A549 (cell line): ENCODE results near the gene LMF1. TPM values are rescaled to one million over a fixed set of nuclear protein-coding genes. Genes with fewer than 3 reads are reported as not detected.

Source experiments
- ATAC-seq, 2 experiments: fragments of 200-7000 bp in 1 of 2; fragments of >200 bp in 1 of 2; cut with Nextera tagmentation in 1 of 2; cut with Tn5 transposase in 1 of 2; 3 replicates each; pipeline versions ENCODE4 v1.8.0 to v1.9.1; 2018 to 2020; ENCODE audit warnings: mild to moderate bottlenecking in 1 of 2, moderate library complexity in 1 of 2
- CTCF ChIA-PET: fragments of 300-600 bp; sonication (Branson Sonifier 250); formaldehyde crosslinking; extraction: SDS; loops from one replicate; lab custom pipeline; 2021; ENCODE audit warnings: antibody characterized with exemption, inconsistent platforms; lab: Yijun Ruan, JAX
- POLR2A ChIA-PET: fragments of 350-600 bp; formaldehyde crosslinking; extraction: SDS; loops from one replicate; lab custom pipeline; 2021; ENCODE audit warnings: antibody characterized with exemption, inconsistent platforms; lab: Yijun Ruan, JAX
- DNase-seq, 2 experiments: peaks; one replicate each; pipeline versions ENCODE4 v3.0.0 to v3.0.0-alpha.2; 2011 to 2016; ENCODE audit warnings: low read depth in 1 of 2, low spot score in 1 of 2
- FAIRE-seq: peaks from 2 replicates; lab custom pipeline; 2011; peaks lifted over from hg19 to GRCh38; lab: Jason Lieb, UNC
- H3K27ac ChIP-seq, 2 experiments: fragments of >200 bp; sonication (Bioruptor Twin); formaldehyde crosslinking; 3 replicates each; pipeline ENCODE4 v1.5.1; 2016 to 2017
- H3K4me1 ChIP-seq: fragments of >200 bp; sonication (Bioruptor Twin); formaldehyde crosslinking; 3 replicates; pipeline ENCODE4 v1.6.1; 2016
- H3K4me2 ChIP-seq: fragments of >200 bp; sonication (Bioruptor Twin); formaldehyde crosslinking; 3 replicates; pipeline ENCODE4 v1.6.1; 2016
- H3K4me3 ChIP-seq: fragments of >200 bp; sonication (Bioruptor Twin); formaldehyde crosslinking; 3 replicates; pipeline ENCODE4 v1.5.1; 2016
- H3K9me3 ChIP-seq: fragments of >200 bp; sonication (Bioruptor Twin); formaldehyde crosslinking; 3 replicates; pipeline ENCODE4 v1.6.1; 2016
- BCL3 ChIP-seq: fragments of >200 bp; sonication (Bioruptor Twin); formaldehyde crosslinking; IDR thresholded peaks from 3 replicates; pipeline ENCODE4 v1.6.1; 2016
- CBX2 ChIP-seq: fragments of 200-600 bp; sonication (generic); IDR thresholded peaks from 2 replicates; pipeline ENCODE4 v1.6.1; 2016; ENCODE audit warnings: low read depth, mild to moderate bottlenecking, borderline replicate concordance
- CBX8 ChIP-seq: fragments of 200-600 bp; sonication (generic); IDR thresholded peaks from 2 replicates; pipeline ENCODE4 v1.6.1; 2016
- CEBPB ChIP-seq, 2 experiments: fragments of >200 bp in 1 of 2; sonication (Bioruptor Twin) in 1 of 2; formaldehyde crosslinking in 1 of 2; IDR thresholded peaks; 2 replicates each; pipeline ENCODE4 v1.6.1; 2012 to 2016
- CHD2 ChIP-seq: fragments of 150-350 bp; IDR thresholded peaks from 2 replicates; pipeline ENCODE4 v1.6.1; 2014; ENCODE audit warnings: low read length; ENCODE audit not compliant: partially characterized antibody
- E2F6 ChIP-seq: IDR thresholded peaks from 2 replicates; pipeline ENCODE4 v1.6.1; 2012; ENCODE audit warnings: low read depth, borderline replicate concordance
- EHF ChIP-seq: fragments of 250-450 bp; sonication (Bioruptor Pico); IDR thresholded peaks from 2 replicates; pipeline ENCODE4 v1.5.0; 2020; ENCODE audit warnings: mild to moderate bottlenecking
- EHMT2 ChIP-seq: fragments of 200-600 bp; sonication (generic); IDR thresholded peaks from 2 replicates; pipeline ENCODE4 v1.6.1; 2016; ENCODE audit warnings: antibody characterized with exemption, low read depth, mild to moderate bottlenecking, moderate library complexity
- ELK1 ChIP-seq: fragments of 150-350 bp; IDR thresholded peaks from 2 replicates; pipeline ENCODE4 v1.6.1; 2014; ENCODE audit warnings: low read depth, mild to moderate bottlenecking, low read length
- ESRRA ChIP-seq: fragments of 150-350 bp; IDR thresholded peaks from 2 replicates; pipeline ENCODE4 v1.6.1; 2014; ENCODE audit warnings: mild to moderate bottlenecking, low read length, borderline replicate concordance
- GATA3 ChIP-seq: IDR thresholded peaks from 2 replicates; pipeline ENCODE4 v1.6.1; 2012; ENCODE audit warnings: borderline replicate concordance
- HES2 ChIP-seq: fragments of >200 bp; sonication (Bioruptor Twin); formaldehyde crosslinking; IDR thresholded peaks from 2 replicates; pipeline ENCODE4 v1.6.1; 2016
- HEYL ChIP-seq: fragments of 250-450 bp; sonication (Bioruptor Pico); IDR thresholded peaks from 2 replicates; pipeline ENCODE4 v1.8.0; 2021; ENCODE audit warnings: mild to moderate bottlenecking, moderate library complexity
- HOXA7 ChIP-seq: fragments of 250-450 bp; sonication (Bioruptor Pico); IDR thresholded peaks from 2 replicates; pipeline ENCODE4 v1.5.0; 2020; ENCODE audit warnings: mild to moderate bottlenecking, moderate library complexity
- MAFK ChIP-seq: fragments of 450-650 bp; IDR thresholded peaks from 2 replicates; pipeline ENCODE4 v1.6.1; 2014; ENCODE audit not compliant: partially characterized antibody
- MAZ ChIP-seq: fragments of 150-350 bp; IDR thresholded peaks from 2 replicates; pipeline ENCODE4 v1.6.1; 2014; ENCODE audit warnings: antibody characterized with exemption, low read depth, low read length, borderline replicate concordance
- MYC ChIP-seq: IDR thresholded peaks from 2 replicates; pipeline ENCODE4 v1.6.1; 2012; ENCODE audit warnings: mild to moderate bottlenecking, inconsistent platforms, low read length, improper control_type of control experiment, borderline replicate concordance
- NFE2L2 ChIP-seq: fragments of 150-350 bp; conservative IDR thresholded peaks from 2 replicates; pipeline ENCODE4 v1.6.1; 2014; ENCODE audit warnings: low read length
- NPAS2 ChIP-seq: fragments of 250-450 bp; sonication (Bioruptor Pico); IDR thresholded peaks from 2 replicates; pipeline ENCODE4 v1.8.0; 2022; ENCODE audit warnings: mild to moderate bottlenecking, moderate library complexity, borderline replicate concordance
- POLR2AphosphoS2 ChIP-seq: conservative IDR thresholded peaks from 2 replicates; pipeline ENCODE4 v1.6.1; 2012; ENCODE audit warnings: low read length, improper control_type of control experiment, inconsistent platforms
- REST ChIP-seq: fragments of 200-600 bp; sonication (generic); IDR thresholded peaks from 2 replicates; pipeline ENCODE4 v1.6.1; 2016; ENCODE audit warnings: antibody characterized with exemption, mild to moderate bottlenecking, moderate library complexity
- RFX5 ChIP-seq: fragments of 450-650 bp; IDR thresholded peaks from 2 replicates; pipeline ENCODE4 v1.7.1; 2014; ENCODE audit warnings: antibody characterized with exemption, mild to moderate bottlenecking, moderate library complexity
- RNF2 ChIP-seq: fragments of 200-600 bp; sonication (generic); IDR thresholded peaks from 2 replicates; pipeline ENCODE4 v1.6.1; 2016; ENCODE audit warnings: low read depth, mild to moderate bottlenecking, antibody characterized with exemption, moderate library complexity, borderline replicate concordance
- SREBF2 ChIP-seq: fragments of 450-650 bp; IDR thresholded peaks from 2 replicates; pipeline ENCODE4 v1.6.1; 2014; ENCODE audit warnings: mild to moderate bottlenecking, moderate library complexity
- TP53 ChIP-seq: fragments of 250-450 bp; sonication (Bioruptor Pico); IDR thresholded peaks from 2 replicates; pipeline ENCODE4 v1.5.0; 2021; ENCODE audit warnings: mild to moderate bottlenecking, moderate library complexity
- USF2 ChIP-seq: fragments of 450-650 bp; IDR thresholded peaks from 2 replicates; pipeline ENCODE4 v1.6.1; 2014; ENCODE audit warnings: antibody characterized with exemption
- ZFP36 ChIP-seq: fragments of 450-650 bp; IDR thresholded peaks from 2 replicates; pipeline ENCODE4 v1.6.1; 2014; ENCODE audit warnings: borderline replicate concordance; ENCODE audit not compliant: partially characterized antibody
- ZNF302 ChIP-seq: fragments of 250-450 bp; sonication (Bioruptor Pico); IDR thresholded peaks from 2 replicates; pipeline ENCODE4 v1.9.0; 2021; ENCODE audit warnings: inconsistent platforms, mild to moderate bottlenecking, moderate library complexity
- WGBS: methylation state at CpG from one replicate; pipeline ENCODE4 v1.1.6; 2017; ENCODE audit errors: missing lambda C conversion rate; 5-methylcytosine and 5-hydroxymethylcytosine counted together
- polyA plus RNA-seq, 4 experiments: library from polyadenylated mRNA; depleted of rRNA in 3 of 4; stranded (reverse); fragments of >200 nt; fragmentation: RNase III in 1 of 4; extraction: RNeasy Plus Mini Kit Qiagen cat#74134 plus additional on column Dnase treatment in 1 of 4; gene quantifications; 2 replicates in 3 of 4; 3 replicates in 1 of 4; pipeline ENCODE4 v1.2.3, GENCODE V29; 2011 to 2017

LMF1 gene
- polyA plus RNA-seq, 2 of the 4 experiments (the other 2 are of a cell fraction), result 8.8 to 10.9 TPM

- Histone ChIP-seq H3K4me3 (no peak overlapping the region), H3K4me1 (peaks cover 3% of the 10 kb centered on the region; the same call in 1 of the 3 replicates), H3K9me3 (peaks cover 20% of the 10 kb centered on the region), H3K4me2 (no peak overlapping the region), H3K27ac (no peak overlapping the region)
- WGBS, result 72% methylated on average over 10 of the region's 35 CpGs
- DNase-seq (no peak), ATAC-seq (peak in 1 of 2 experiments; percentile 57; a peak in 3 of 6 replicates), FAIRE-seq (no peak)
- POLR2A ChIA-PET, result no interaction called here
- CTCF ChIA-PET, result interaction anchor here (1.1 to 1.2 kb wide), 2 partner anchors 10 to 46 kb away, joined by 3 to 4 read pairs; no protein-coding TSS in a partner anchor
- TF ChIP-seq NPAS2, result no peak
- no peak for TF ChIP-seq BCL3
- no peak for TF ChIP-seq E2F6
- no peak for TF ChIP-seq EHF
- TF ChIP-seq MYC, result no peak
- TF ChIP-seq HES2, result no peak
- TF ChIP-seq CBX8, result no peak
- TF ChIP-seq EHMT2, result no peak
- no peak for TF ChIP-seq TP53 (CRISPR knock-in tag)
- no peak for TF ChIP-seq RFX5
- no peak for TF ChIP-seq CEBPB (IDR thresholded peaks at IDR 0.05)
- TF ChIP-seq HEYL (CRISPR knock-in tag), result no peak
- TF ChIP-seq CHD2, result no peak
- no peak for TF ChIP-seq CBX2
- no peak for TF ChIP-seq ZFP36
- TF ChIP-seq GATA3, result no peak
- TF ChIP-seq, all 56 proteins: peak for 0
Observed at GRCh38 chr16:832652-833336, 138.0 kb downstream of the LMF1 start.

GRCh38 chr16:831571-832413 lies 139.0 kb downstream of the LMF1 start:
- DNase-seq, result no peak
- FAIRE-seq, result no peak
- 60% methylated on average over 22 of the region's 27 CpGs for WGBS
- no peak for ATAC-seq
- Histone ChIP-seq H3K9me3 (peaks cover 14% of the 10 kb centered on the region), H3K4me1 (peaks cover 3% of the 10 kb centered on the region; the same call in 1 of the 3 replicates), H3K4me3 (no peak overlapping the region), H3K27ac (no peak overlapping the region), H3K4me2 (no peak overlapping the region)
- CTCF ChIA-PET, result interaction anchor here (1.1 to 1.2 kb wide), 3 partner anchors 9 to 274 kb away, joined by 3 to 4 read pairs (median 4); no protein-coding TSS in a partner anchor
- POLR2A ChIA-PET, result no interaction called here
- no peak for TF ChIP-seq MYC
- no peak for TF ChIP-seq POLR2AphosphoS2
- TF ChIP-seq HEYL (CRISPR knock-in tag), result no peak
- TF ChIP-seq RNF2, result no peak
- TF ChIP-seq ELK1, result no peak
- no peak for TF ChIP-seq REST
- TF ChIP-seq CEBPB (IDR thresholded peaks at IDR 0.05), result no peak
- no peak for TF ChIP-seq USF2
- no peak for TF ChIP-seq MAFK
- no peak for TF ChIP-seq SREBF2
- TF ChIP-seq HOXA7 (CRISPR knock-in tag), result no peak
- TF ChIP-seq NPAS2, result no peak
- no peak for TF ChIP-seq NFE2L2
- no peak for TF ChIP-seq MAZ
- no peak for TF ChIP-seq RFX5
- no peak for TF ChIP-seq ZNF302 (CRISPR knock-in tag)
- TF ChIP-seq ESRRA, result no peak
